B cell (primary cell): ENCODE results near the gene XDH. TPM values are rescaled to one million over a fixed set of nuclear protein-coding genes. Genes with fewer than 3 reads are reported as not detected.
A peak's percentile ranks its signal among the peaks of the same experiment; 100 is the strongest.

Experiments
- ATAC-seq: fragments of 200-7000 bp; cut with Tn5 transposase; one replicate; pipeline ENCODE4 v1.10.0; 2021; ENCODE audit warnings: low read depth, mild to moderate bottlenecking, moderate number of reproducible peaks, moderate library complexity
- CTCF ChIA-PET: fragments of 350-600 bp; sonication (Branson Sonifier 250); formaldehyde crosslinking; loops from one replicate; lab custom pipeline; 2021; ENCODE audit warnings: antibody characterized with exemption, inconsistent platforms; lab: Charles Lee
- POLR2A ChIA-PET: fragments of 350-600 bp; sonication (Branson Sonifier 250); formaldehyde crosslinking; loops from one replicate; lab custom pipeline; 2021; ENCODE audit warnings: antibody characterized with exemption; lab: Charles Lee
- DNase-seq: peaks from one replicate; pipeline ENCODE4 v3.0.0; 2013
- H2AFZ ChIP-seq: 2 replicates; pipeline ENCODE4 v1.6.1; 2012; ENCODE audit warnings: mild to moderate bottlenecking, low read depth, low read length; ENCODE audit not compliant: insufficient read depth, poor library complexity, severe bottlenecking
- H3K27ac ChIP-seq, 2 donors: 1 replicate in 1 of 2; 2 replicates in 1 of 2; pipeline ENCODE4 v1.5.1; 2012 to 2013; ENCODE audit warnings: low read length in 2 of 2, mild to moderate bottlenecking in 2 of 2, moderate library complexity in 1 of 2
- H3K27me3 ChIP-seq, 4 experiments: fragments of 200-600 bp in 1 of 4; sonication (generic) in 1 of 4; replicated peaks in 1 of 4; 1 replicate in 2 of 4; 2 replicates in 2 of 4; pipeline versions ENCODE4 v1.6.1 to v1.7.0; 2013 to 2016; ENCODE audit warnings: low read length in 3 of 4, mild to moderate bottlenecking in 2 of 4, mixed read lengths in 1 of 4, moderate library complexity in 1 of 4; ENCODE audit not compliant: insufficient read depth in 4 of 4, control insufficient read depth in 3 of 4; ENCODE audit errors: control extremely low read depth in 1 of 4
- H3K36me3 ChIP-seq, 2 experiments: replicated peaks in 1 of 2; 1 replicate in 1 of 2; 2 replicates in 1 of 2; pipeline versions ENCODE4 v1.6.1 to v1.7.1; 2013; ENCODE audit warnings: low read length in 1 of 2; ENCODE audit not compliant: insufficient read depth in 2 of 2, control insufficient read depth in 1 of 2; ENCODE audit errors: control extremely low read depth in 1 of 2, extremely low read depth in 1 of 2
- H3K4me1 ChIP-seq, 2 donors: fragments of 200-600 bp in 1 of 2; sonication (generic) in 1 of 2; 1 replicate in 1 of 2; 2 replicates in 1 of 2; pipeline versions ENCODE4 v1.5.1 to v1.6.1; 2013 to 2017; ENCODE audit warnings: low read length in 2 of 2; ENCODE audit not compliant: control insufficient read depth in 2 of 2, insufficient read depth in 2 of 2
- H3K4me2 ChIP-seq: replicated peaks from 2 replicates; pipeline ENCODE3; 2012; ENCODE audit warnings: mild to moderate bottlenecking, low read depth, low read length; ENCODE audit not compliant: poor library complexity, severe bottlenecking
- H3K4me3 ChIP-seq, 5 experiments: fragments of 200-600 bp in 1 of 5; sonication (generic) in 1 of 5; 1 replicate in 3 of 5; 2 replicates in 2 of 5; pipeline versions ENCODE4 v1.5.1 to v1.7.0; 2011 to 2016; ENCODE audit warnings: low read length in 4 of 5, mild to moderate bottlenecking in 4 of 5, low read depth in 2 of 5, control low read depth in 1 of 5, moderate library complexity in 1 of 5; ENCODE audit not compliant: insufficient read depth in 1 of 5; ENCODE audit errors: control extremely low read depth in 1 of 5, extremely low read depth in 1 of 5
- H3K79me2 ChIP-seq: fragments of 200-600 bp; sonication (generic); one replicate; pipeline ENCODE4 v1.6.0; 2016; ENCODE audit warnings: low read length; ENCODE audit not compliant: control insufficient read depth, insufficient read depth
- H3K9ac ChIP-seq: fragments of 200-600 bp; sonication (generic); 2 replicates; pipeline ENCODE4 v1.6.1; 2017; ENCODE audit warnings: mild to moderate bottlenecking, low read length, moderate library complexity
- H3K9me3 ChIP-seq, 3 donors: one replicate each; pipeline versions ENCODE4 v1.6.1 to v1.7.1; 2013; ENCODE audit warnings: low read length in 2 of 3; ENCODE audit not compliant: control insufficient read depth in 2 of 3, insufficient read depth in 1 of 3; ENCODE audit errors: control extremely low read depth in 1 of 3
- H4K20me1 ChIP-seq: 2 replicates; pipeline ENCODE4 v1.6.0; 2012; ENCODE audit warnings: mild to moderate bottlenecking, low read length; ENCODE audit not compliant: insufficient read depth, control insufficient read depth, poor library complexity, severe bottlenecking
- H3K27ac Mint-ChIP-seq: one replicate; pipeline ENCODE4 v1.8.0; 2021; ENCODE audit warnings: mixed read lengths
- H3K27me3 Mint-ChIP-seq: one replicate; pipeline ENCODE4 v1.8.0; 2021; ENCODE audit warnings: mixed read lengths
- H3K4me1 Mint-ChIP-seq: one replicate; pipeline ENCODE4 v1.8.0; 2021; ENCODE audit warnings: mixed read lengths
- H3K4me3 Mint-ChIP-seq: one replicate; pipeline ENCODE4 v1.8.0; 2021; ENCODE audit warnings: mixed read lengths
- H3K9me3 Mint-ChIP-seq: one replicate; pipeline ENCODE4 v1.8.0; 2022; ENCODE audit warnings: mixed read lengths; ENCODE audit not compliant: insufficient read depth
- EZH2 ChIP-seq: IDR thresholded peaks from 2 replicates; pipeline ENCODE4 v1.6.1; 2012; ENCODE audit warnings: borderline replicate concordance, low read depth, mild to moderate bottlenecking, moderate library complexity, low read length; ENCODE audit not compliant: insufficient read depth, poor library complexity, severe bottlenecking
- WGBS: methylation state at CpG from one replicate; pipeline ENCODE4 v1.1.5; 2013; ENCODE audit warnings: missing lambda C conversion rate; ENCODE audit not compliant: insufficient coverage; 5-methylcytosine and 5-hydroxymethylcytosine counted together
- intact Hi-C: fragments of 100-400 bp; cut with micrococcal nuclease; formaldehyde crosslinking; loops from one replicate; pipeline ENCODE4 v1.10.0; 2022
- polyA plus RNA-seq: library from polyadenylated mRNA; depleted of rRNA; stranded (reverse); fragments of >200 nt; gene quantifications from 2 replicates; pipeline ENCODE4 v1.2.3, GENCODE V29; 2012
- total RNA-seq, 2 donors: library from RNA; stranded (reverse); fragments of 120-200 nt in 1 of 2; gene quantifications; 1 replicate in 1 of 2; 2 replicates in 1 of 2; pipeline versions ENCODE4 v1.2.3 to v1.2.4, GENCODE V29; 2013 to 2022
- TF ChIP-seq, protein P1 (sequence below): fragments of 200-600 bp; IDR thresholded peaks from one replicate; pipeline ENCODE4 v1.8.0; 2022; ENCODE audit warnings: antibody characterized with exemption, mild to moderate bottlenecking

Gene XDH
- total and polyA plus RNA-seq, 2 donors (not counting 1 experiment from before 2014, with no cell fraction given): not detected

DNA sequence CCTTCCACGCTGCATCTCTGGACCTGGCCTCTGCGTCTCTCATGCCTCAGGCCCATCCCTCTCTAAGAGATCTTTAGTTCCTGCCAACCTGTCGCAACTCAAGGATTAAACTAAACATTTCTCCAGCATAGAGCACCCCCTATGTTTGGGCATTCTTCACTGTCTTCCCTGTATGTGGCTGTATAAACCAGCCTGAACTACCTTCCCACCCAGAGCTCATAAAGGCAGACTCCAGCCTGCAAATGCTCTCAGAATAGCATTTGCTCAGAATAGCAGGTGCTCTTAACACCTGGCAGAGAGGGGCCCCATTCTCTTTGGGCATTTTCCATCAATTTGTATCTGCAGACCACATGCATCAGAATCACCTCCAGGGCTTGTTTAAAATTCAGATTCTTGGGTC, 97.1 kb downstream of the XDH start:
- H3K4me1 Mint-ChIP-seq: peaks cover 39% of the 10 kb centered on the region
- Histone ChIP-seq H3K79me2 (no peaks in the 10 kb centered on the region), H3K9ac (peak overlapping the region; percentile 11), H3K4me2 (peak overlapping the region; percentile 59), H3K36me3 (no peaks in the 10 kb centered on the region), H3K4me3 (no peak overlapping the region), H4K20me1 (no peaks in the 10 kb centered on the region), H3K9me3 (no peaks in the 10 kb centered on the region), H3K4me1 (peaks cover 31% of the 10 kb centered on the region in 2 donors), H3K27ac (no peak overlapping the region), H2AFZ (no peak overlapping the region), H3K27me3 (no peaks in the 10 kb centered on the region)
- no peaks in the 10 kb centered on the region for H3K9me3 Mint-ChIP-seq
- ChIA-PET CTCF (interaction anchor here (0.8 to 6.2 kb wide), 5 partner anchors 16 to 606 kb away, joined by 3 to 59 read pairs (median 4); no protein-coding TSS in a partner anchor), POLR2A (no interaction called here)
- no peaks in the 10 kb centered on the region for H3K27me3 Mint-ChIP-seq
- H3K4me3 Mint-ChIP-seq: no peak overlapping the region
- H3K27ac Mint-ChIP-seq: peak overlapping the region; percentile 68
- DNase-seq: no peak
- TF ChIP-seq EZH2: no peak
- TF ChIP-seq, protein P1, sequence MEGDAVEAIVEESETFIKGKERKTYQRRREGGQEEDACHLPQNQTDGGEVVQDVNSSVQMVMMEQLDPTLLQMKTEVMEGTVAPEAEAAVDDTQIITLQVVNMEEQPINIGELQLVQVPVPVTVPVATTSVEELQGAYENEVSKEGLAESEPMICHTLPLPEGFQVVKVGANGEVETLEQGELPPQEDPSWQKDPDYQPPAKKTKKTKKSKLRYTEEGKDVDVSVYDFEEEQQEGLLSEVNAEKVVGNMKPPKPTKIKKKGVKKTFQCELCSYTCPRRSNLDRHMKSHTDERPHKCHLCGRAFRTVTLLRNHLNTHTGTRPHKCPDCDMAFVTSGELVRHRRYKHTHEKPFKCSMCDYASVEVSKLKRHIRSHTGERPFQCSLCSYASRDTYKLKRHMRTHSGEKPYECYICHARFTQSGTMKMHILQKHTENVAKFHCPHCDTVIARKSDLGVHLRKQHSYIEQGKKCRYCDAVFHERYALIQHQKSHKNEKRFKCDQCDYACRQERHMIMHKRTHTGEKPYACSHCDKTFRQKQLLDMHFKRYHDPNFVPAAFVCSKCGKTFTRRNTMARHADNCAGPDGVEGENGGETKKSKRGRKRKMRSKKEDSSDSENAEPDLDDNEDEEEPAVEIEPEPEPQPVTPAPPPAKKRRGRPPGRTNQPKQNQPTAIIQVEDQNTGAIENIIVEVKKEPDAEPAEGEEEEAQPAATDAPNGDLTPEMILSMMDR: no peak
- intact Hi-C loops: loop anchor here (5.0 kb wide), 2 partner anchors 180 to 605 kb away; partner anchors contain the start of gene GALNT14
- ATAC-seq: no peak
- WGBS: 67% methylated on average over 3 of the region's 3 CpGs

DNA sequence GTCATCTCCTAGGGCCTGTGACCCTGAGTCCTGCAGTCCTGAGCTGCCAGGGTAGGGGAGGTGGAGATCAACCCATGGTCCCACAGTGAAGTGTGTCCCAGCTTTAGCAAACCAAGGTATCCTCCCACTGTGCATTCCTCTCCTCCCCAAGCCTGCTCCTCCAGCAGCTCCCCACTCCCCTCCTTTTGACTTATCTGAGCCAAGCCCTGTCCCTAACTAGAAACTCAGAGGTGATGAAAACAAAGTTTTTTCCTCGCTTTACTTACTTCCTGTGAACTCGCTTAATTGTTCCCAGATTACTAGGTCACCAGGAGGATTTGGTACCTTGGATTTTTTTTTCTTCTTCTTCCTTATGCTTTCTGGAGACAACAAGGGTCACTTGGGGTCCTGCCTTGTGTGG, 99.8 kb downstream of the XDH start:
- Mint-ChIP-seq H3K27me3 (peaks cover 5% of the 10 kb centered on the region), H3K27ac (no peak overlapping the region), H3K4me1 (peaks cover 29% of the 10 kb centered on the region), H3K4me3 (no peak overlapping the region), H3K9me3 (no peaks in the 10 kb centered on the region)
- intact Hi-C loops: loop anchor here (5.0 kb wide), 2 partner anchors 177 to 602 kb away; partner anchors contain the start of gene GALNT14
- Histone ChIP-seq H3K36me3 (no peaks in the 10 kb centered on the region), H2AFZ (no peak overlapping the region), H3K27me3 (peaks cover 0 to 5% (median 0%) of the 10 kb centered on the region in 4 experiments), H3K9ac (no peak overlapping the region), H3K4me2 (no peak overlapping the region), H3K4me1 (peaks cover 27 to 28% of the 10 kb centered on the region in 2 donors), H3K27ac (no peak overlapping the region), H3K4me3 (no peak overlapping the region), H4K20me1 (no peaks in the 10 kb centered on the region), H3K79me2 (no peaks in the 10 kb centered on the region), H3K9me3 (peaks cover 0 to 3% (median 0%) of the 10 kb centered on the region in 3 donors)
- WGBS: 100% methylated on average over 2 of the region's 2 CpGs
- CTCF ChIA-PET: no interaction called here
- no peak for DNase-seq
- POLR2A ChIA-PET: no interaction called here
- TF ChIP-seq EZH2: no peak
- TF ChIP-seq, protein P1: no peak
- no peak for ATAC-seq
